HepG2 (cell line): ENCODE measurements around the gene C22orf31. TPM values are rescaled to one million over a fixed set of nuclear protein-coding genes. Genes with fewer than 3 reads are reported as not detected.

Source experiments
- EZH2 ChIP-seq: conservative IDR thresholded peaks from 2 replicates; pipeline ENCODE4 v1.6.1; 2012; ENCODE audit warnings: mild to moderate bottlenecking, low read depth, low read length, moderate library complexity
- GFI1 ChIP-seq: sonication (generic); formaldehyde crosslinking; IDR thresholded peaks from 2 replicates; pipeline ENCODE4 v1.5.0; 2020; ENCODE audit warnings: missing genetic modification reagents, mild to moderate bottlenecking, borderline replicate concordance
- KLF12 ChIP-seq: sonication (generic); formaldehyde crosslinking; IDR thresholded peaks from 2 replicates; pipeline ENCODE4 v1.4.0; 2020; ENCODE audit warnings: missing genetic modification reagents, borderline replicate concordance
- MEF2D ChIP-seq: sonication (generic); formaldehyde crosslinking; IDR thresholded peaks from 2 replicates; pipeline ENCODE4 v1.5.1; 2020; ENCODE audit warnings: mild to moderate bottlenecking, missing genetic modification reagents
- NRL ChIP-seq: sonication (generic); formaldehyde crosslinking; IDR thresholded peaks from 2 replicates; pipeline ENCODE4 v1.5.0; 2020; ENCODE audit warnings: missing genetic modification reagents, mild to moderate bottlenecking, moderate library complexity, borderline replicate concordance
- PHF5A ChIP-seq: IDR thresholded peaks from one replicate; pipeline ENCODE4 v1.6.1; 2018; ENCODE audit warnings: low read depth, missing genetic modification reagents; ENCODE audit not compliant: unreplicated experiment
- PRDM15 ChIP-seq: sonication (generic); formaldehyde crosslinking; IDR thresholded peaks from 2 replicates; pipeline ENCODE4 v1.4.0; 2020; ENCODE audit warnings: missing genetic modification reagents
- SNRNP70 ChIP-seq: fragments of 200-400 bp; formaldehyde crosslinking; IDR thresholded peaks from 2 replicates; pipeline ENCODE4 v1.6.1; 2017; ENCODE audit warnings: mild to moderate bottlenecking, low read depth, low read length, moderate library complexity
- ZHX1 ChIP-seq: sonication (generic); formaldehyde crosslinking; IDR thresholded peaks from 2 replicates; pipeline ENCODE4 v1.8.1; 2022; ENCODE audit warnings: low read depth, mild to moderate bottlenecking, missing genetic modification reagents
- ZMYM4 ChIP-seq: sonication (generic); formaldehyde crosslinking; IDR thresholded peaks from 2 replicates; pipeline ENCODE4 v1.8.1; 2023; ENCODE audit warnings: mild to moderate bottlenecking, missing genetic modification reagents
- ZNF205 ChIP-seq: IDR thresholded peaks from 2 replicates; pipeline ENCODE4 v1.6.1; 2018; ENCODE audit warnings: missing biosample characterization, missing genetic modification reagents
- ZNF451 ChIP-seq: sonication (generic); formaldehyde crosslinking; IDR thresholded peaks from 2 replicates; pipeline ENCODE4 v1.5.0; 2020; ENCODE audit warnings: mild to moderate bottlenecking, missing genetic modification reagents
- ZNF546 ChIP-seq: sonication (generic); formaldehyde crosslinking; conservative IDR thresholded peaks from 2 replicates; pipeline ENCODE4 v1.8.1; 2023; ENCODE audit warnings: mild to moderate bottlenecking, missing genetic modification reagents
- ZNF569 ChIP-seq: sonication (generic); formaldehyde crosslinking; IDR thresholded peaks from 2 replicates; pipeline ENCODE4 v1.5.0; 2020; ENCODE audit warnings: mild to moderate bottlenecking, missing genetic modification reagents, moderate library complexity, borderline replicate concordance
- ZNF766 ChIP-seq: sonication (generic); formaldehyde crosslinking; IDR thresholded peaks from 2 replicates; pipeline ENCODE4 v1.5.0; 2020; ENCODE audit warnings: missing genetic modification reagents, borderline replicate concordance
- ZNF772 ChIP-seq: sonication (generic); formaldehyde crosslinking; IDR thresholded peaks from 2 replicates; pipeline ENCODE4 v1.5.0; 2020; ENCODE audit warnings: mild to moderate bottlenecking, missing genetic modification reagents
- ZNF775 ChIP-seq: sonication (generic); formaldehyde crosslinking; IDR thresholded peaks from 2 replicates; pipeline ENCODE4 v1.4.0; 2020; ENCODE audit warnings: missing genetic modification reagents, mild to moderate bottlenecking, moderate library complexity, borderline replicate concordance
- polyA plus RNA-seq, 8 experiments: library from polyadenylated mRNA; depleted of rRNA in 3 of 8; stranded (reverse) in 7 of 8; unstranded in 1 of 8; fragments of >200 nt; fragmentation: Illumina TruSeq in 4 of 8; extraction: Trizol in 4 of 8; gene quantifications; 2 replicates each; pipeline versions ENCODE4 v1.2.1 to v1.2.3, GENCODE V29; 2011 to 2016; ENCODE audit warnings: low read depth in 4 of 8, missing spikeins in 1 of 8, mixed read lengths in 1 of 8; ENCODE audit not compliant: insufficient read depth in 1 of 8
- total RNA-seq, 5 experiments: library from RNA; depleted of rRNA; stranded (reverse); fragments of >200 nt; fragmentation: Illumina TruSeq; extraction: Trizol; gene quantifications; 2 replicates each; pipeline ENCODE4 v1.2.3, GENCODE V29; 2016; ENCODE audit warnings: low read depth in 1 of 5
- TF ChIP-seq, protein P1 (sequence below), 2 experiments: IDR thresholded peaks; 2 replicates each; pipeline ENCODE4 v1.6.1; 2011 to 2012; ENCODE audit warnings: low read length in 2 of 2, borderline replicate concordance in 1 of 2, low read depth in 1 of 2, mild to moderate bottlenecking in 1 of 2, moderate library complexity in 1 of 2

The C22orf31 gene
- total and polyA plus RNA-seq, 2 of the 13 experiments (the other 11 are each of a cell fraction or from before 2014, with no cell fraction given), result not detected

GRCh38 chr22:29073618-29074275 is 12.1 kb upstream of the C22orf31 start (continued):
- no peak for TF ChIP-seq ZHX1 (CRISPR knock-in tag)
- TF ChIP-seq PRDM15 (CRISPR knock-in tag), result no peak
- TF ChIP-seq PHF5A (CRISPR knock-in tag), result no peak
- no peak for TF ChIP-seq ZNF772
- no peak for TF ChIP-seq ZNF569 (CRISPR knock-in tag)
- TF ChIP-seq SNRNP70, result no peak
- no peak for TF ChIP-seq EZH2
- TF ChIP-seq, protein P1, sequence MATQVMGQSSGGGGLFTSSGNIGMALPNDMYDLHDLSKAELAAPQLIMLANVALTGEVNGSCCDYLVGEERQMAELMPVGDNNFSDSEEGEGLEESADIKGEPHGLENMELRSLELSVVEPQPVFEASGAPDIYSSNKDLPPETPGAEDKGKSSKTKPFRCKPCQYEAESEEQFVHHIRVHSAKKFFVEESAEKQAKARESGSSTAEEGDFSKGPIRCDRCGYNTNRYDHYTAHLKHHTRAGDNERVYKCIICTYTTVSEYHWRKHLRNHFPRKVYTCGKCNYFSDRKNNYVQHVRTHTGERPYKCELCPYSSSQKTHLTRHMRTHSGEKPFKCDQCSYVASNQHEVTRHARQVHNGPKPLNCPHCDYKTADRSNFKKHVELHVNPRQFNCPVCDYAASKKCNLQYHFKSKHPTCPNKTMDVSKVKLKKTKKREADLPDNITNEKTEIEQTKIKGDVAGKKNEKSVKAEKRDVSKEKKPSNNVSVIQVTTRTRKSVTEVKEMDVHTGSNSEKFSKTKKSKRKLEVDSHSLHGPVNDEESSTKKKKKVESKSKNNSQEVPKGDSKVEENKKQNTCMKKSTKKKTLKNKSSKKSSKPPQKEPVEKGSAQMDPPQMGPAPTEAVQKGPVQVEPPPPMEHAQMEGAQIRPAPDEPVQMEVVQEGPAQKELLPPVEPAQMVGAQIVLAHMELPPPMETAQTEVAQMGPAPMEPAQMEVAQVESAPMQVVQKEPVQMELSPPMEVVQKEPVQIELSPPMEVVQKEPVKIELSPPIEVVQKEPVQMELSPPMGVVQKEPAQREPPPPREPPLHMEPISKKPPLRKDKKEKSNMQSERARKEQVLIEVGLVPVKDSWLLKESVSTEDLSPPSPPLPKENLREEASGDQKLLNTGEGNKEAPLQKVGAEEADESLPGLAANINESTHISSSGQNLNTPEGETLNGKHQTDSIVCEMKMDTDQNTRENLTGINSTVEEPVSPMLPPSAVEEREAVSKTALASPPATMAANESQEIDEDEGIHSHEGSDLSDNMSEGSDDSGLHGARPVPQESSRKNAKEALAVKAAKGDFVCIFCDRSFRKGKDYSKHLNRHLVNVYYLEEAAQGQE (IDR thresholded peaks at IDR 0.05; ENCODE audit: borderline replicate concordance in 1 of 2, low read depth in 1 of 2, low read length in 2 of 2), result no peak
- TF ChIP-seq ZMYM4 (CRISPR knock-in tag), result no peak
- no peak for TF ChIP-seq GFI1 (CRISPR knock-in tag)
- TF ChIP-seq ZNF205, result no peak
- TF ChIP-seq ZNF546, result no peak
- TF ChIP-seq KLF12 (CRISPR knock-in tag), result no peak
- no peak for TF ChIP-seq ZNF451 (CRISPR knock-in tag)
- TF ChIP-seq NRL (CRISPR knock-in tag), result no peak
- TF ChIP-seq ZNF766 (CRISPR knock-in tag), result no peak
- TF ChIP-seq MEF2D (CRISPR knock-in tag), result 0 out of 2 replicates have a peak, but pooled peaks have one; percentile 21
- no peak for TF ChIP-seq ZNF775 (CRISPR knock-in tag)
